GM23338 (cell line): Measurements from ENCODE around the gene RASGRP3.

Source experiments
- CREB1 ChIP-seq: fragments of 250-450 bp; sonication (Bioruptor Pico); IDR thresholded peaks from 2 replicates; pipeline ENCODE4 v1.5.0; 2020; ENCODE audit warnings: low read depth, mild to moderate bottlenecking, moderate library complexity
- EZH2 ChIP-seq: fragments of 200-600 bp; sonication (generic); IDR thresholded peaks from one replicate; pipeline ENCODE4 v1.8.0; 2017; ENCODE audit warnings: antibody characterized with exemption, mild to moderate bottlenecking, low read depth; ENCODE audit not compliant: unreplicated experiment
- EZH2phosphoT487 ChIP-seq: fragments of 200-600 bp; sonication (generic); IDR thresholded peaks from one replicate; pipeline ENCODE4 v1.8.1; 2018; ENCODE audit warnings: antibody characterized with exemption; ENCODE audit not compliant: unreplicated experiment
- JUNB ChIP-seq: IDR thresholded peaks from one replicate; pipeline ENCODE4 v1.6.1; 2016; ENCODE audit warnings: antibody characterized with exemption; ENCODE audit not compliant: unreplicated experiment
- POLR2AphosphoS5 ChIP-seq: IDR thresholded peaks from 2 replicates; pipeline ENCODE4 v1.6.1; 2016; ENCODE audit warnings: antibody characterized with exemption, low read depth
- TF ChIP-seq, protein P1 (sequence below), 2 experiments: fragments of 200-600 bp in 1 of 2; sonication (generic) in 1 of 2; conservative IDR thresholded peaks; 2 replicates each; pipeline versions ENCODE4 v1.5.1 to v1.6.1; 2016 to 2017; ENCODE audit warnings: antibody characterized with exemption in 2 of 2, low read depth in 2 of 2, mild to moderate bottlenecking in 2 of 2, moderate library complexity in 1 of 2

DNA sequence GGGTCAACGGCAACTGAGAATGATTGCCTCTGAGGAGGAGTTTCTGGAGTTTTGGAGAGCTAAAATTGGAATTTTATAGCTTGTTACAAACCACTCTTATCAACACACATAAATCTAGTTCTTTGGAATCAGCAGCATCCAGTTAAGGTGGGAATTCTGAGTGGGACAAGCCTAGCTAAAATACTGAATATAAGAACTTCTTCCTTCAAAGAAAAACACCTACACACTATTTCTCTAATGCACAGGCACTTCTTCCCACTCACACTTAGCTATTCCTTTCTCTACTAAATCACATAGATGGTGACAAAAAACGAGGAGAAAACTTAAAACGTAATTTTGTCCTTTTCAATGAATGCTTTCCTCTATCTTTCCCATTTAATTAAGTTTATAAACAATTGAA, 79.2 kb downstream of the RASGRP3 start:
- TF ChIP-seq, protein P1, sequence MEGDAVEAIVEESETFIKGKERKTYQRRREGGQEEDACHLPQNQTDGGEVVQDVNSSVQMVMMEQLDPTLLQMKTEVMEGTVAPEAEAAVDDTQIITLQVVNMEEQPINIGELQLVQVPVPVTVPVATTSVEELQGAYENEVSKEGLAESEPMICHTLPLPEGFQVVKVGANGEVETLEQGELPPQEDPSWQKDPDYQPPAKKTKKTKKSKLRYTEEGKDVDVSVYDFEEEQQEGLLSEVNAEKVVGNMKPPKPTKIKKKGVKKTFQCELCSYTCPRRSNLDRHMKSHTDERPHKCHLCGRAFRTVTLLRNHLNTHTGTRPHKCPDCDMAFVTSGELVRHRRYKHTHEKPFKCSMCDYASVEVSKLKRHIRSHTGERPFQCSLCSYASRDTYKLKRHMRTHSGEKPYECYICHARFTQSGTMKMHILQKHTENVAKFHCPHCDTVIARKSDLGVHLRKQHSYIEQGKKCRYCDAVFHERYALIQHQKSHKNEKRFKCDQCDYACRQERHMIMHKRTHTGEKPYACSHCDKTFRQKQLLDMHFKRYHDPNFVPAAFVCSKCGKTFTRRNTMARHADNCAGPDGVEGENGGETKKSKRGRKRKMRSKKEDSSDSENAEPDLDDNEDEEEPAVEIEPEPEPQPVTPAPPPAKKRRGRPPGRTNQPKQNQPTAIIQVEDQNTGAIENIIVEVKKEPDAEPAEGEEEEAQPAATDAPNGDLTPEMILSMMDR (conservative IDR thresholded peaks at IDR 0.05; ENCODE audit: low read depth in 2 of 2) = no peak
- TF ChIP-seq EZH2 = no peak
- no peak for TF ChIP-seq CREB1 (CRISPR knock-in tag)
- no peak for TF ChIP-seq POLR2AphosphoS5
- no peak for TF ChIP-seq JUNB
- no peak for TF ChIP-seq EZH2phosphoT487
